Stimulated activated CD4-positive, alpha-beta T cell treated with anti-CD3 and anti-CD28 coated beads, Interleukin-12 subunit alpha, Interleukin-12 subunit beta, amount 100 ng/mL, for 24 hours (primary cell): ENCODE data around the gene KIF21A.
"Not testable (repeated sequence)": the region's sequence is repeated elsewhere in the genome, so short reads cannot be mapped to it uniquely, and the experiment has no call there.

ENCODE experiments used
- DNase-seq, 2 experiments: peaks; one replicate each; pipeline ENCODE4 v3.0.0-alpha.2; 2020; ENCODE audit warnings: low read depth in 2 of 2

The KIF21A gene

DNA sequence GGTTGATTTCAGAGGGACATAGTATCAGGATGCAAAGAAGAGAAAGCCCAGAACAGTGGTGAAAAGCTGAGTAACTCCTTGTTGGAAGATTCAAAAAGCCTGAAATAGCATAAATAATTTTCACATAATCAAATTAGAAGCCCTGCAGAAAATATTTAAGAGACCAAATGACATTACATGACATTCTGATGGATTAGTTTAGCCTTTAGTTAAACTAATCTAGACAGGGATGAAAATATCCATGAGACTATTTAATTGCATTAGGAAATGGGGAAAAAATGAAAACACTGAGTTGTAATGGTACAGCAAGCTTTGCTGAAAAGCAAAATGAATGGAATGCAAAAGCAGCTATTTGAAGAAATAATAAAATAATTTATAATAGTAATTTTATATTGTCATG, 91.8 kb downstream of the KIF21A start:
- no peak for DNase-seq

DNA sequence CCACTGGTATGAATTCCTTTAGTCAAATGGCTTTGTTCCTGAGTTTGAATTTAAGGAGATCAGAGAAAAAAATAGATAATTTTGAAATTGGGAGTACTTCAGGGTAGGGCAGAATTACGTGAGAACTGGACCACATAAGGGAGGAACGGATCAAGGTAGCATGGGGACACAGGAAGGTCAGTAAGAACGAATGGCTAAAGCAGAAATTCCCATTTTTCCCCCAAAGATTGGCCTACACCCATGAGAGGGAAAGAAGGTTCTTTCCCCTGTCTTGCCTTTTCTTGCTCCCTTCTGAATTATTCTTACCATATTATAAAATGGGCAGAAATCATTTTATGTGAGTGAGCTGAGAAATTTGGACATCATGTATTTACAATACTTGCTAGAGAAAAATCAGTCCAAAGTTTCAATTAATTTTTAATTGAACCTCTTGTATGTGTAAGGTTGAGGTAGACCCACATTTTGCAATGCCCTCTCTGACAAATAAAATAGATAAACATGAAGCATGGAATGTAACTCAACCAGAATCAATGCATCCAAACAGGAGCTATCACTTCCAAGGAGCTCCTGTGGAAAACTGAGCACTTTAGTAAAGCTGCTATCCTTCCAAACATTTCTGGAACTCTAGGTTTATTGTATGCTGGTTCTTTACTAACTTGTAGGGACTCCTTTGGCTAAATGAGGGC, 93.8 kb downstream of the KIF21A start:
- no peak for DNase-seq

DNA sequence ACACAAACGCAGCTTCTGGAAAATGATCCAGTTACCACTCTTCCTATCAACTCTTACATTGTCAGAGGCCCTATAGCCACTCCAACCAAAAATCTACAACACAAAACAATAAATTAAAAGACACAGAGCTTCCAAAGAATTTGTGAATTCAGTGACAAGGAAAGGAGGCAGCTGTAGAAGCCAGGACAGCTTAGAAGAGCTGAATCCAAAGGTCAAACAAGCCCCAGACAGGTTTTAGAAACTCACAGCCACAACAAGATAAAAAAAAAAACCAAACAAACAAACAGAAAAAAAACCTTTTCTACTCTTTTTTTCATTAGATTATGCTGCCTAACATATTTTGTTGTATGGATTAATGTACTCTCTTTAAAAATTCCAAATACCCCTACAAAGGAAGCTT, 94.4 kb downstream of the KIF21A start:
- no peak for DNase-seq

DNA sequence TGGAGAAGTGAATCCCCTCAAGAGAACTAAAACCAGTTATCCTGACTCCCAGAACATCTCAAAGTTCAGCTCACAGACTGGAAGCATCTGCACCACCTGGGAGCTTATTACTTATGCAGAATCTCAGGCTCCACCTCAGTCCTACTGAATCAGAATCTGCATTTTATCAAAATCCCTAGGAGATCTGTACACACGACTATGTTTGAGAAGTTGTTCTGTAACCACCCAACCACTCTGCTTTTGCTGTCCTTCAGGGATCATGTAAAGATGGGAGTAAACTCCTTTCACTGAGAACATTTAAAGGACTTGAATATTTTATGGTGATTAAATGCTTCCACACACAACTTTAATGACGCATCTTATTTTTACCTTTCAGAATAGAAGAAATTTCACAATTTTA, 98.0 kb downstream of the KIF21A start:
- no peak for DNase-seq

DNA sequence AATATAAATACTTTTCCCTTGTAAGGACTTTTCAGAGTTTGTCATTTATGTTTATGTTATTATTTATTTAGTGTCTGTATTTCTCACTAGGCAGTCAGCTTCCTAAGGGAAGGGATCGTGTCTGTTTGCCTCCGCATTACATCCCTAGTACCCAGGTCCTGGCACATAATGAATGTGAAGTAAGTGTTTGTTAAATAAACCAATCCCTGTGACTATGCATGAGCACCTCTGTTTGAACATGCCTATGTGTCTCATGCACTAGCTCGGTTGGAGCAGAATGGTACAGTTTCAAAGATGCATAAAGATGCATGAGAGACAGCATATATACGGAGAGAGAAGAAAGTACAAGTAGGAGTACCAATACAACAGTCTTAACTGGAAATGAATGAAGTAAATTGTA, 99.3 kb downstream of the KIF21A start:
- DNase-seq, result no peak

DNA sequence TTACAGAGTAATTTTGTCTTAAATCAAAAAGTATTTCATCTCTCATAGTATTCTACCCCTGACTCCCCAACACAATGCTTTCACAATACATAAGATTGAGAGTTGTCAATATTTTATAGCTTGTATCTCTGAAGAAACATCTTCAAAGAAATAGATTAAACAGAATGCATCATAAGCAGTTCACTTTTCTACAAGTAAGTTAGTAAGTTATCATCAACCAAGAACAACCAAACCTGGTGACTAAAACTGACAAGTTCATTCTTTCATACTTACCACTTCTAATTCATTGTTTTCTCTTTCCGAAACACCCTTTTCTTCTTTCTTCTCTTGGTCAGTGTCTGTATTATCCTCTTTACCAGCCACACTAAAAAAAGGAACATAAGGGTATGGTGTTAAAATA, 101.2 kb downstream of the KIF21A start:
- no peak for DNase-seq

DNA sequence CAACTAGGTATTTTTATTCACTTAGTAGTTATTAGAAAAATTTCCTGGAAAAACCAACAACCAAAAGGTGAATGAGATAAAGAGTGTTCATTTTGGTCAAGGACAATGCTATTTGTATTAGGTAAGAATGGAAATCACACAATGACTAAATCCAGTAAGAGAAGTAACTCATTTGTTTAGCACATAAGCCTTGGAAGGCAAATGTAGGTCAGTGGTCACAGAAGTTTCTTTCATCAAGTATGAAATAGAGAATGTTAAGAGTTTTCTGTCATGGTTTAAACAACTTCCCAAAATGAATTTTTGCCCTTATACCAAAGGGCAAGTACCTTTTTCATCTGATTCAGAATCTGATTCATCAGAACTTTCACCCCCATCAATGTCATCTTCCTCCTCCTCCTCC, 101.7 kb downstream of the KIF21A start:
- DNase-seq, result no peak

DNA sequence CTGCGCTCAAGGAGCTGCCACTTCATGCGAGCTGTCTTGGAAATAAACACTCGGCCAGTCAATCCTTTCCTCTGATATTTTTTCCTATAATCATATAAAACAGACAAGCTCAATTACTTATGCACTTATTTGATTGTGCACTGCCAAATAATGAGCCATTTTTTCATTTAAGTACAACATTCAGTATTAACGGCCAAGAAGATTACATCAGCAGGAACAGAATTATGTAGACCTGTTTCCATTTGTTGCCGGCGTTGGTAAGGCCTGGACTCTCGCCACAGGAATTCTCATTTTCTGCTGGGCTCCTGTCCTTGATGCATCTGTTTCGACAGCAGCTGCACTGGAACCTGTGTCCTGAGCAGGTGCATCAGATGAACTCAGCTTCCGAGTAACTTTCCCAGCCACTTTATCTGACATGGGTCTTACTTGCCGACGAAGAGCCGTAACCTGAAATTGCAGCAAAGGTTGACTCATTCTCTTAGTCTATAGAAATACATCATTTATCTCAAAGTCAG, 110.2 kb downstream of the KIF21A start:
- DNase-seq, result no peak

DNA sequence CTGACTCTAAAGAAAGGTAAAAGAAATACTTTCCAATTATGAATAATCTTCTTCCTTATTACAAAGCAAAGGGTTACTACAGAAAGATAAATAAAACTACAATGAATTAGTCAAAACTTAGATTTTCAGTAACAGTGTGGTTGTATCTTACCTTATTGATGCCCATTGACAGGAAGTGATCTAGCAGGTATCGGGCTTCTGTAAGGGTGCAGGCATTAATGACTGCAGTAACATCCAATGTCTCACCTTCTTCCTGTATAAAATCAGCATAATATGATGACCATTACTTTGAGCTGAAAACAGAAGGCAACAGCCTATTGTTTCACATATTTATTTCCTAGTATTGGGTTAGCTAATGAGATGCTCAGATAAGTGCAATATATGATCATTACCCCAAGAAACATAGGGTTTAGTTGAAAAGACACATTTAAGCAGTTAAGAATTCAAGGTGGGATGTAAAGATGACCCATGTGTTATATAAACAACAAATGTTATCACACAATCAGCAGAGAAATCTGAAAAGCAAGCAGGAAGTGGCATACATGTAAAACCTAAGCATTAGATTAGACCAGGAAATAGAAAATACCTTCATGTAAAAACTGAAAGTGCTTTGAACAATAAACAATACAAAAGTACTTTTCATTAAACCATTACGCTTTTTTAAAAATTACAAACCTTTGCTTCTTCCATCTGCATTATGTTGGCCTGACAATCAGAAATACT, 111.2 kb downstream of the KIF21A start:
- no peak for DNase-seq

DNA sequence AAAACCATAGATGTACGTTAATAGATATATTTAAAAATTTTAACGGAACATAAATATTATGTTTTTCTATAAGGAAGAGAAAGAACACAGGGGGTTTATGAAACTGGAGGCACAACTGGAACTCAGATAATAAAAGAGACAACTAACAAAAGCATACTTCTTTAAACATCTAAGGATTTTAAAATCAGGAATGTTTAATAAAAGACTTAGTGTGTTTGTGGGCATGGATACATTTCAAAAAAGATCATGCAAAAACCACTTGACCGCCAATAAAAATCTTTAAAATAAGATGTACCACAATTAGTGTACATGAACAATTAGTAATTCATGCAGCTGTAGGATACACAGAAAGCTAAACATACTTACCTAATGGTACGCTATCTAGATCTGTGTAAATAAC, 113.0 kb downstream of the KIF21A start:
- DNase-seq, result no peak

DNA sequence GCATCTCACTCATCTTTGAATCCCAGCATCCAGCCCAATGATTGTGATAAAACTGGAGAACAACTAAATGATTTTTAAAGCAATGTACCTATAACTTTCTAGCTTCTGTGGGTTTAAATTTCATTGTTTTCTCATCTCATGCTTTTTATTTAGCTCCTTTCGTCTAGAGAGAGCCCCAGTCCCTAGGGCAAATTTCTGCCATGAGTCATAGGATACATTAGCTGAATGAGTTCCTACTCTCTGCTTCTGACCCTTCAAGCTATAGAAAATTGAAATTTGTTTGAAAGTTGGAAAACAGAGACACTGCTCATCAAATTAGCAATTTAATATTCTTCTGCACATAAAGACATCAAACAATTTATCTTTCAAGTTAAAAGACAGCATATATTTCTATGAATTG, 113.9 kb downstream of the KIF21A start:
- DNase-seq, result no peak

DNA sequence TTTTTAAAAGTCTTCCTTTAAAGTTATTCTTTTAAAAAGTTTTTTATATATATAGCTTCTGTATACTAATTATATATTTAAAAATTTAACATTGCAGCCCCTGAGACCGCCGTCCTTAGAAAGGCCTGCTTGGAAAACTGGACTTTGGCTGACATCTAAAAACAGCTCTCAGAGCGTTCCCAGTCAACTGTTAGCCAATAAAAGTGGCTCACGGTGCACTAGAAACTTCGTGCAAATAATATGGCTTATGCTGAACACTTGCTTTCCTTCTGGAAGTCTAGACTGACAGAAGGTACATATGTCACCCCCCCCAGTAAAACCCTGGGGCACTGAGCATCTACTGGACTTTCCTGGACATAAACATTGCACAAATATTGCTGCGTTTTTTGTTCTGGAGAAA, 115.0 kb downstream of the KIF21A start:
- DNase-seq, result no peak

DNA sequence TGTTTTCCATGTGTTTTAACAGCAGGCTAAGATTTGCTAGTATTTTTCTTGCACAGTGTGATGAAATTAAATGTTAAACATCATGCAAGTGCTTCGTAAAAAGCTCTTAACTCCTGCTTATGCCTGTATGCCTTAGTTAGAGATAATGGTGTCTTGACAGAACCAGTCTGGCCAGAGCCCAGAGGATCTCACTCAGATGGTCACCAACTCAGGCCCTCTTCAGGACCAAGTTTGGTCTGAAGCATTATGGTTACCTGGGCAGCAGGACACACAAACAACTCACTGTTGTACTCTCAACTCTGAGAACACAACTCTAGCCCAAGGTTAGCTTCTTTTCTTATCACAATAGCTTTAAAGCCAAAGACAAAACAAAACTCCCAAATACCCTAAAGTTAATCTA, 115.4 kb downstream of the KIF21A start:
- DNase-seq, result no peak

DNA sequence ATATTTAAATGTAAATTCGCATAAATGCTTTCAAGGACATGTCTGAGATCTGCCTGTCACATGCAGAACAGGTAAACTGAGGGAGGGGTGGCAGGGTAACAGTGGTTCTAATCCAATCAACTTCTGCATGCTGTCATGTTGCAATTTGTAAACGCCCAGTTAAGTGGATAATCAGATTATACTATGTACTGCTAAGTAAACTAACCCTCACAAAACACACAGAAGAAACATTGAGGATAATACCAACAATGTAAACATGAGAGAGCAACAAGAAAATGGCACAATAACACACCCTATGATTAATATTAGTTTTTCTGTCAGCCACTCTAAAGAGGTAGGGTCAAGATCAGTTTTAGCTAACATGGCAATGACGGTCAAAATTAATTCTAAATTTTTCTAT, 123.7 kb downstream of the KIF21A start:
- DNase-seq, result no peak

DNA sequence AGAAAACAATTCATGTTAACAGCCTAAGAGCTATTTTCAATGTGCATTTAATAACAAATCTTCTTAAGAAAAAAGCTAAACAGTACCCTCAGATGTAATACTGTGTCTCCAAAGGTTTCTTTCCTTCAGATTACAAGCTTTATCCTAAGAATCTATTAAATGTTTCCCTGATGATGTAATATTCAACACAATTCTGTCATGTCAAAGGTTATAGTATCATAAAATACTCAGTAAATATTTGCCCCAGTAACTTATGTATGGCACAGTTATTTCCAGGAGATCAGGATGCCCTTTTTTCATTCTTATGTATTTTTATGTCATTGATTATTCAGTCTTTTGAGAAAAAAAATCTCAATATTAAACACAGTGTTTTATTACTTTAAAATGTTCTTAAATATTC, 128.4 kb downstream of the KIF21A start:
- DNase-seq, result no peak

DNA sequence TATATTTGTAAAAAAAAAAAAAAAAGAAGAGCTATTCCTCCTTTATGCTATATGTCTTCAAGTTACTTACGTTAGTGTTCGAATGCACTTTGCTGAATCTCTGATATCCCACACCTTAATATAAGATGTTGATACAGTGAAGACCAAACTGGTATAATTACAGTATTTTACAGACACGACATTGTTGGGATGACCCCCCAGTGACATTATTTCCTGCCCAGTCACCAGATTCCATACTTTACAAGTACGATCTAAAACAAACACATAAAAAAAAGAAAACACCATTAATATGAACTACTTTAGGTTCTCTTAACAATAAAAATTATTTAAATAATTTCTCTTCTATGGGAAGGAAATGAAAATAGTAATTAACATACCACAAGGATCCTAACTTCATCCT, 133.4 kb downstream of the KIF21A start:
- DNase-seq, result no peak

DNA sequence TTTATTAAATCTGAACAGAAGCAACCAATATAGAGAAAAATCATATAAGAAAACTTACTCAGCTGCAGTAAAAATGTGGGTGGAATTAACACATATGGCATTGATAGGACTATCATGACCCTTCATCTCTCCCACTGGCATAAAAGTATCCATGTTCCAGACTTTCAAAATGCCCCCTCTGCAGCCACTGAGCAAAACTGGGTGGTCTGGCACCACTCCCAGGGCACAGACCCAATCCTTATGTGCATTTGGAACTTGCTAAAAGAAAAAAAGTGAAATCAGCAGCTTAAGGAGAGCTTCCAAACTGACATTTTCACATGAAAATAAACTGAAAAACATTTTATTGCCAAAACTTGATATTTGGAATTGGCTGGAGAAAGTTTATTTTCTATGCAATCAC, 141.5 kb downstream of the KIF21A start:
- DNase-seq, result no peak

DNA sequence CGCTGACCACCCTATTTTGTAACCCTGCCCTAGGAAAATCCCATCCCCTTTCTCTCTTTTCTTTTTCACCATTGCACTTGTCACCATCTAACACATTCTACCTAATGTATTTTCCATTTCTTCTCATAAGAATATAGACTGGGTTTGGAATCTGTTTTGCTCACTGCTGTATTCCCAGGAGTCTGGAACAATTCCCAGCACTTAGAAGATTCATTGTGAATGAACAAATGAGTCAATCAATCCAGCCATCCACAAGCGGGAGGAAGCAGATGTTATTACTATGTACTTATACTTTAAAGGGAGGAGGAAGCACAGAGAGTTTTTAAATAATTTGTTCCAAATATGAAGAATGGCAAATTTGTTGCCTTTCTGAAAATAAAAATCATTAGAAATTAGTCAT, 142.1 kb downstream of the KIF21A start:
- no peak for DNase-seq

DNA sequence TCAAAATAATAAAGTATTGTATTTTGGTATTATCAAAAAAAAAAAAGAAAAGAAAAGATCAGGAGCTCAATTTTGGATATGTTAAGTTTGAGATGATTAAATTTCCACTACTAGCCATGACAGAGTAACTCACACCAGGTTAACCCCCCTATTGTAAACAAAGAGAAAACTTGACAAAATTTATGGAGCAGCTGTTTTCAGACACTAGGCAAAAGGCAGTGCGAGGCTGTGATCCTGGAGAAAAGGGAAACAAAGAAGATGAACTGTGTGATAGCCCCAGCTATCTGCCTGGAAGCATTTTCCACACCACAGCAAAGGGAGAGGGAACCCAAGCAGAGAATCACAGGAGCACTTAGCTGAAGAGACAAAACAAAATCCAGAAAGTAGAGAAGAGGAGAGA, 145.0 kb downstream of the KIF21A start:
- DNase-seq, result no peak

DNA sequence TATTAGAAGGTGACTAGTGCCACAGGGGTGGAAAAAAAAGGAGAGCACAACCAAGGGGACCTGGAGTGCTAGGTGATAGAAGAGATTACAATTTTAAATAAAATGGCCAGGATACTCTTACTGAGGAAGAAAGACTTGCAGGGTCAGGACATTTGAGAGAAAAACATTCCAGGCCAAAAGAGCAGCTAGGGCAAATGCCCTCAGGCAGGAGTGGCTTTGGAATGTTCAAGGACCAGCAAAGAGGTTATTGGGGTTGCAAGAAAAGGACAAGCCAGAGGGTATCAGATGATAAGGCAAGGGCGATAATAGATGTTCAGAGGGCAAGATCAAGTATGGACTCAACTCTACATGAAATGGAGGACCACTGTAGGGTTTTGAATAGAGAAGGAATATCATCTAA, 146.4 kb downstream of the KIF21A start:
- DNase-seq, result no peak

DNA sequence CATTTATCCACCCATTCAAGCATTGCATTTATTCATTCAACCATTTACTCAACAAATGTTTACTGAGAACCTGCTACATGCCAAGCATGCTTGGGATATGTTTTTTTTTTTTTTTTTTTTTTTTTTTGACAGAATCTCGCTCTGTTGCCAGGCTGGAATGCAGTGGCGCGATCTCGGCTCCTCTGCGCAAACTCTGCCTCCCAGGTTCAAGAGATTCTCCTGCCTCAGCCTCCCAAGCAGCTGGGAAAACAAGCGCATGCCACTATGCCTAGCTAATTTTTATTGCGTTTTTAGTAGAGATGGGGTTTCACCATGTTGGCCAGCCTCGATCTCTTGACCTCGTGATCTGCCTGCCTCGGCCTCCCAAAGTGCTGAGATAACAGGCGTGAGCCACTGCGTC, 147.3 kb downstream of the KIF21A start:
- not testable (repeated sequence) for DNase-seq

DNA sequence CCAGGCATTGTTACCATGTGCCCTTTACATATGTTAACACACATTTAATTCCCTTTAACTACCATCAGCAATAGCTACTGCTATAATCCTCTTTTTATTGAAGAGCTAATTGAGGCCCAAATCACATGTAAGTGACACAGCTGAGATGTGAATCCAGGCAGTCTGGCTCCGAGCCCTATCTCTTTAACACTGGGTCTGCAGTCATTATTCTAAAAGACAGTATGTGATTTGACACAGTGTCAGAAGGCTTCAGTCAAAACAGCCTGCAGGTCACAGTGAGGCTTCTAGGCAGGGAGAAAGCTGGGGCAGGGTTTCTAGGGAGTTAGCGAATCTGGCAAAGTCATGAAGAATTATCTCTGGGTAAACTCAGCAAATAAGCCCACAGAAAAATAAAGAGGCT, 148.2 kb downstream of the KIF21A start:
- no peak for DNase-seq

DNA sequence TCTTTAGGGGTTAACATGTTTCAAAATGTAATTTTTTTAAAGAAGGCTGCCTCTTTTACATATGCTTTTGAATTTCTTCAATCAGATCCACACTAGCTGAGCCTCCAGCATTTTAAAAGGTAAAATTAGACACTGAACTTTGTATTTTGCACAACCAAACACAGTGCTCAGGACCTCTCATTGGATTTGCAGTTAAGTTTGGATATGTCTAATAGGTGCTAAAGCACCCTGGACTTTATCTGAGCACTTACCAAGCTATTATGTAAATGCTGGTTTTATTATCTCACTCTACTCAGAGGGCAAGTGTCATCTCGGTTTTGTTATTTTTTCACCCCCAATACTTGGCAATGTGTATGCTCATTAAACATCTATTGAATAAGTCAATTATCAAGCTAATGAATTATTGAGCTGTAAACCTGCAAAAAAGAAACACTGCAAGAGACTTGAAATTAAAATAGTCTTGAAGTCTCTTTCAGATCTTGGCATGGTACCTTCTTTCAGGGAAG, 150.7 kb downstream of the KIF21A start:
- DNase-seq, result no peak
